Keratinocyte (primary cell): ENCODE results near the gene MYL10. TPM values are rescaled to one million over a fixed set of nuclear protein-coding genes. Genes with fewer than 3 reads are reported as not detected.

Source experiments
- DNase-seq: peaks from one replicate; pipeline ENCODE4 v3.0.0-alpha.2; 2011; ENCODE audit warnings: low read depth, missing footprints, low spot score
- FAIRE-seq: peaks from 2 replicates; lab custom pipeline; 2011; peaks lifted over from hg19 to GRCh38; lab: Jason Lieb, UNC
- H2AFZ ChIP-seq: 2 replicates; pipeline ENCODE4 v1.6.0; 2012; ENCODE audit warnings: low read length, control low read depth, inconsistent platforms; ENCODE audit not compliant: control insufficient read depth
- H3K27ac ChIP-seq: 2 replicates; pipeline ENCODE4 v1.5.1; 2011; ENCODE audit warnings: low read length; ENCODE audit not compliant: control insufficient read depth, insufficient read depth
- H3K27me3 ChIP-seq: 3 replicates; pipeline ENCODE4 v1.6.0; 2011; ENCODE audit warnings: low read length; ENCODE audit not compliant: control insufficient read depth, insufficient read depth; ENCODE audit errors: extremely low read depth
- H3K36me3 ChIP-seq, 2 experiments: 2 replicates in 1 of 2; 3 replicates in 1 of 2; pipeline ENCODE4 v1.5.1; 2011; ENCODE audit warnings: low read length in 2 of 2, mild to moderate bottlenecking in 1 of 2; ENCODE audit not compliant: control insufficient read depth in 2 of 2, insufficient read depth in 2 of 2; ENCODE audit errors: extremely low read depth in 1 of 2
- H3K4me1 ChIP-seq: 3 replicates; pipeline ENCODE4 v1.5.1; 2011; ENCODE audit warnings: low read length; ENCODE audit not compliant: control insufficient read depth, insufficient read depth; ENCODE audit errors: extremely low read depth
- H3K4me2 ChIP-seq: 3 replicates; pipeline ENCODE4 v1.6.0; 2011; ENCODE audit warnings: low read depth, low read length; ENCODE audit not compliant: control insufficient read depth, insufficient read depth; ENCODE audit errors: extremely low read depth
- H3K4me3 ChIP-seq, 3 experiments: fragments of 200-600 bp in 1 of 3; sonication (generic) in 1 of 3; 2 replicates in 2 of 3; 3 replicates in 1 of 3; pipeline ENCODE4 v1.5.1; 2011 to 2016; ENCODE audit warnings: low read length in 3 of 3, mild to moderate bottlenecking in 3 of 3, control low read depth in 2 of 3, inconsistent platforms in 1 of 3, low read depth in 1 of 3, mixed read lengths in 1 of 3, mixed run types in 1 of 3, moderate library complexity in 1 of 3; ENCODE audit not compliant: control insufficient read depth in 2 of 3, insufficient read depth in 2 of 3; ENCODE audit errors: extremely low read depth in 1 of 3
- H3K79me2 ChIP-seq: 2 replicates; pipeline ENCODE4 v1.6.0; 2012; ENCODE audit warnings: low read length; ENCODE audit not compliant: control insufficient read depth, insufficient read depth
- H3K9ac ChIP-seq: 3 replicates; pipeline ENCODE4 v1.6.0; 2011; ENCODE audit warnings: low read length; ENCODE audit not compliant: control insufficient read depth, insufficient read depth; ENCODE audit errors: extremely low read depth
- H3K9me1 ChIP-seq: 3 replicates; pipeline ENCODE4 v1.6.0; 2011; ENCODE audit warnings: low read length; ENCODE audit not compliant: control insufficient read depth, insufficient read depth; ENCODE audit errors: extremely low read depth
- H3K9me3 ChIP-seq: 2 replicates; pipeline ENCODE4 v1.5.1; 2012; ENCODE audit warnings: low read depth, low read length; ENCODE audit not compliant: control insufficient read depth
- H4K20me1 ChIP-seq: 3 replicates; pipeline ENCODE4 v1.6.0; 2011; ENCODE audit warnings: low read length; ENCODE audit not compliant: control insufficient read depth, insufficient read depth; ENCODE audit errors: extremely low read depth
- EZH2 ChIP-seq: IDR thresholded peaks from one replicate; pipeline ENCODE4 v1.6.1; 2012; ENCODE audit warnings: inconsistent platforms, mild to moderate bottlenecking, low read length, moderate library complexity
- dilution Hi-C: fragments of 300-500 bp; cut with MboI; formaldehyde crosslinking; loops from one replicate; pipeline ENCODE4 v1.7.0; 2020; ENCODE audit warnings: low sequenced_read_pairs; ENCODE audit not compliant: extremely low pct_ligation_motif_present
- polyA plus RNA-seq, 5 experiments: library from polyadenylated mRNA; depleted of rRNA in 3 of 5; stranded (reverse) in 3 of 5; stranded (forward) in 1 of 5; unstranded in 1 of 5; fragments of >200 nt; gene quantifications; 1 replicate in 1 of 5; 2 replicates in 3 of 5; 3 replicates in 1 of 5; pipeline versions ENCODE4 v1.2.1 to v1.2.3, GENCODE V29; 2011 to 2012; ENCODE audit warnings: missing spikeins in 2 of 5, low read depth in 1 of 5, low replicate concordance in 1 of 5
- TF ChIP-seq, protein P1 (sequence below), 3 experiments: IDR thresholded peaks in 1 of 3; conservative IDR thresholded peaks in 1 of 3; optimal IDR thresholded peaks in 1 of 3; 2 replicates in 2 of 3; 3 replicates in 1 of 3; pipeline versions ENCODE3 to v1.5.1; 2011; ENCODE audit warnings: low read length in 3 of 3, mild to moderate bottlenecking in 3 of 3, moderate library complexity in 2 of 3, control low read depth in 1 of 3, inconsistent platforms in 1 of 3; ENCODE audit not compliant: insufficient read depth in 2 of 3; ENCODE audit errors: extremely low read depth in 1 of 3

MYL10 gene
- polyA plus RNA-seq, 1 donor (not counting 4 experiments of a cell fraction or from before 2014, with no cell fraction given): not detected

DNA sequence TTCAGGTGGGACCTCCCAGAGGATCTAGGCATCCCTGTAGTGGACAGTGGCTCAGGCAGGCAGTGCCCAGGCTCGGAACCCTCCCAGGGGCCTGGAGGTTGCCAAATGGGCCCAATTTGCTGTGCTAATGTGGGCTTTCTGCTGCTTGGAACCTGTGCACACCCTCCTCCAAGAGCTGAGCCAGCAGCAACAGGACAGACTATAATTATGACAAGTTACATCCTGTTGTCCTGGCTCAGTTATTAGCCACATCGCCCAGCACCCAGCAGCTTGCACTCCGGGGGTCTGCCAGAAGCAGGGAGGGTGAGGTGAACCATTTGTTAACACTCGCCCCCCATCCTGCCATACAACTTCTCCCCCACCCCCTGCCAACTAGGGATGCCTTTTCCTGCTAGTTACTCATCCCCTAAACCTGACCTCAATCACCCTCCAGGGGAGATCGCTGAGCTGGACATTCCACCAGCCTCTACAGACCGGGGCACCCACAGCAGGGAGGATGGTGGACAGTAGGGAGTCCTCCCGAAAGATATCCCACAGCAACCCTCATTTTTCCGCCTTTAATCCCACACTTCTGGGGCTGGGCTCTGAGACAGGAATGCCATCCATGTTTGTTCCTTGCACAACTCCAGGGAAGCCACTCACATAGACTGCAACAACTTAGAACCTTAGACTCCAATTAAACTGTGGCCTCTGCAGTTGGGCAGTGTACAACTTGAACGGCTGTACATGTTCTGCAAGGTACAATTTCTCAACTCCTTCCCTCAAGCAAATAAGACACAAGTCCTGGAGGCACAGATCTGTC lies 7.9 kb upstream of the MYL10 start:
- DNase-seq: no peak
- no peaks in the 10 kb centered on the region for H3K36me3 ChIP-seq
- peaks cover 3% of the 10 kb centered on the region for H3K9me3 ChIP-seq
- no peaks in the 10 kb centered on the region for H3K9me1 ChIP-seq
- H3K4me2 ChIP-seq: no peak overlapping the region
- peak; percentile 17 for FAIRE-seq
- H3K9ac ChIP-seq: no peak overlapping the region
- no peaks in the 10 kb centered on the region for H3K79me2 ChIP-seq
- no peak overlapping the region for H3K4me3 ChIP-seq
- H2AFZ ChIP-seq: no peak overlapping the region
- H3K27me3 ChIP-seq: no peaks in the 10 kb centered on the region
- H4K20me1 ChIP-seq: no peaks in the 10 kb centered on the region
- H3K4me1 ChIP-seq: peaks cover 9% of the 10 kb centered on the region
- TF ChIP-seq EZH2: no peak
- TF ChIP-seq, protein P1, sequence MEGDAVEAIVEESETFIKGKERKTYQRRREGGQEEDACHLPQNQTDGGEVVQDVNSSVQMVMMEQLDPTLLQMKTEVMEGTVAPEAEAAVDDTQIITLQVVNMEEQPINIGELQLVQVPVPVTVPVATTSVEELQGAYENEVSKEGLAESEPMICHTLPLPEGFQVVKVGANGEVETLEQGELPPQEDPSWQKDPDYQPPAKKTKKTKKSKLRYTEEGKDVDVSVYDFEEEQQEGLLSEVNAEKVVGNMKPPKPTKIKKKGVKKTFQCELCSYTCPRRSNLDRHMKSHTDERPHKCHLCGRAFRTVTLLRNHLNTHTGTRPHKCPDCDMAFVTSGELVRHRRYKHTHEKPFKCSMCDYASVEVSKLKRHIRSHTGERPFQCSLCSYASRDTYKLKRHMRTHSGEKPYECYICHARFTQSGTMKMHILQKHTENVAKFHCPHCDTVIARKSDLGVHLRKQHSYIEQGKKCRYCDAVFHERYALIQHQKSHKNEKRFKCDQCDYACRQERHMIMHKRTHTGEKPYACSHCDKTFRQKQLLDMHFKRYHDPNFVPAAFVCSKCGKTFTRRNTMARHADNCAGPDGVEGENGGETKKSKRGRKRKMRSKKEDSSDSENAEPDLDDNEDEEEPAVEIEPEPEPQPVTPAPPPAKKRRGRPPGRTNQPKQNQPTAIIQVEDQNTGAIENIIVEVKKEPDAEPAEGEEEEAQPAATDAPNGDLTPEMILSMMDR (optimal IDR thresholded peaks at IDR 0.05 in 1 of 3, IDR thresholded peaks at IDR 0.05 in 1 of 3, conservative IDR thresholded peaks at IDR 0.05 in 1 of 3; ENCODE audit: extremely low read depth in 1 of 3, insufficient read depth in 2 of 3, low read length in 3 of 3): no peak
- dilution Hi-C loops: no loop called here
- no peak overlapping the region for H3K27ac ChIP-seq

GRCh38 chr7:101635484-101635883 lies 6.4 kb upstream of the MYL10 start:
- Histone ChIP-seq H3K4me2 (no peak overlapping the region), H3K27me3 (no peaks in the 10 kb centered on the region), H3K4me3 (no peak overlapping the region), H3K9me3 (peaks cover 3% of the 10 kb centered on the region), H3K79me2 (no peaks in the 10 kb centered on the region), H3K4me1 (peaks cover 21% of the 10 kb centered on the region), H3K9ac (no peak overlapping the region), H2AFZ (no peak overlapping the region), H3K36me3 (no peaks in the 10 kb centered on the region), H3K27ac (no peak overlapping the region), H3K9me1 (no peaks in the 10 kb centered on the region), H4K20me1 (no peaks in the 10 kb centered on the region)
- TF ChIP-seq, protein P1 (optimal IDR thresholded peaks at IDR 0.05 in 1 of 3, IDR thresholded peaks at IDR 0.05 in 1 of 3, conservative IDR thresholded peaks at IDR 0.05 in 1 of 3; ENCODE audit: extremely low read depth in 1 of 3, insufficient read depth in 2 of 3, low read length in 3 of 3): no peak
- no peak for TF ChIP-seq EZH2
- FAIRE-seq (no peak), DNase-seq (no peak)
- dilution Hi-C loops: no loop called here
